ENCODE data around the gene KLHL29.

KLHL29 gene

DNA sequence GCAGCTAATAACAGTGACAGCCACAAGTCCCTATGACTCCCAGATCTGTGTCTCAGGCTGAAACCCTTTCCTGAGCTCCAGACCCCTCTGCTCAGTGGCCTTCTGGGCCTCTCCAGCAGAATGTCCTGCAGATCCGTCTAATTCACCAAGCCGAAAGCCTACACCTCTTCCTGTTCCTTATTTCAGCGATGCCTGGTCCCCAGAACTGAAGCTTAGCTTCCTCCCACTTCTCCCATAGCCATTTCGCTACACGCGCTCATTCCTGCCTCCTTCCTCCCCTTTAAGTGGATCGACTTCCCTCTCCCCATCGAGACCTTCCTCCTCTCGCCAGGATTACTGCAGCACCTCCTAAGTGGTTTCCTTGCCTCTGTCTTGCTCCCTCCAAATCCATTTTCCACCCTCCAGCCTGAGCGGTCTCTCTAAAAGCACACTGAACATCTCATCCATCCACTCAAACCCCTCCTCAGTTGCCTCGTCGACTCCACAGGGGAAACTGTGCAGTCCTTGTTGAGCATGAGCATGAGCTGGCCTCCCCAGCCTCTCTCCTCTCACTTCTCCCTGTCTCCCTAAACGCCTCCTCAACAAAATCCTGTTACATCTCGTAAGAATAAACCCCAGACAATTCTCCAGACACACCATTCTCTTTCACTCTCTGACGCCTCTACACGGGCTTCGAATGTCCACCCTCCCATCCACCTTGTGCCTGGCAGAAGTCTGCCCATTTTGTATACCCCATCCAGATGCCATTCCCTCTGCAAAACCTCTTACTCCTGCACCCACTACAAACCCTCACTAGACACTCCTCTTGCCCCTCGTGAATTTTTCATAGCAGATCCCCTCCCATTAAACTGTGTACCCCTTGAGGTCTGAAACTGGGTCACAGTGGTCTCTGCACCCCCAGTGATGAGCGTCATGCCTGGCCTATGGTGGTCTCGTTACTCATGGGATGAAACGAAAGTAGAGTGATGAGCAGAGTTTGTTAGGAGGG, 309.4 kb downstream of the KLHL29 start:
- no peak overlapping the region for H3K4me2 ChIP-seq (ENCODE audit: low read depth, low read length)
- no peaks in the 10 kb centered on the region for H3K36me3 ChIP-seq (replicated peaks; ENCODE audit: insufficient read depth, low read length)
- H3K27ac ChIP-seq (ENCODE audit: low read length) = no peak overlapping the region
- no peak overlapping the region for H3K4me3 ChIP-seq (ENCODE audit: low read length)
- no peak overlapping the region for H3K9ac ChIP-seq (ENCODE audit: low read length)
- no peaks in the 10 kb centered on the region for H4K20me1 ChIP-seq (ENCODE audit: insufficient read depth, low read length)
- H3K9me2 ChIP-seq (replicated peaks; ENCODE audit: insufficient read depth, low read length) = no peaks in the 10 kb centered on the region
- no peaks in the 10 kb centered on the region for H3K27me3 ChIP-seq (replicated peaks; ENCODE audit: insufficient read depth, low read length)
- TF ChIP-seq EZH2 (optimal IDR thresholded peaks at IDR 0.05; ENCODE audit: low read depth, low read length) (no peak), EZH2phosphoT487 (IDR thresholded peaks at IDR 0.05; ENCODE audit: low read length) (no peak), CTCF (IDR thresholded peaks at IDR 0.05; ENCODE audit: low read length) (no peak)
- H3K79me2 ChIP-seq (ENCODE audit: low read length) = no peaks in the 10 kb centered on the region
- no peak for DNase-seq
- H3K9me3 ChIP-seq (replicated peaks; ENCODE audit: insufficient read depth, low read length) = no peaks in the 10 kb centered on the region
- H3F3A ChIP-seq (ENCODE audit: insufficient read depth, low read length) = no peaks in the 10 kb centered on the region
- no peak overlapping the region for H2AFZ ChIP-seq (ENCODE audit: low read length)
- no peaks in the 10 kb centered on the region for H3K4me1 ChIP-seq (ENCODE audit: low read length)

GRCh38 chr2:23695214-23695889, 310.4 kb downstream of the KLHL29 start:
- Histone ChIP-seq H3K4me3 (ENCODE audit: low read length) (no peak overlapping the region), H2AFZ (ENCODE audit: low read length) (no peak overlapping the region), H3K36me3 (replicated peaks; ENCODE audit: insufficient read depth, low read length) (no peaks in the 10 kb centered on the region), H3K79me2 (ENCODE audit: low read length) (no peaks in the 10 kb centered on the region), H3K4me1 (ENCODE audit: low read length) (no peaks in the 10 kb centered on the region), H3F3A (ENCODE audit: insufficient read depth, low read length) (no peaks in the 10 kb centered on the region), H3K9me2 (replicated peaks; ENCODE audit: insufficient read depth, low read length) (no peaks in the 10 kb centered on the region), H3K9me3 (replicated peaks; ENCODE audit: insufficient read depth, low read length) (no peaks in the 10 kb centered on the region), H3K27ac (ENCODE audit: low read length) (no peak overlapping the region), H3K4me2 (ENCODE audit: low read depth, low read length) (no peak overlapping the region), H3K27me3 (replicated peaks; ENCODE audit: insufficient read depth, low read length) (no peaks in the 10 kb centered on the region), H3K9ac (ENCODE audit: low read length) (no peak overlapping the region), H4K20me1 (ENCODE audit: insufficient read depth, low read length) (no peaks in the 10 kb centered on the region)
- no peak for DNase-seq
- TF ChIP-seq EZH2phosphoT487 (IDR thresholded peaks at IDR 0.05; ENCODE audit: low read length) = no peak
- TF ChIP-seq CTCF (IDR thresholded peaks at IDR 0.05; ENCODE audit: low read length) = no peak
- TF ChIP-seq EZH2 (optimal IDR thresholded peaks at IDR 0.05; ENCODE audit: low read depth, low read length) = no peak

GRCh38 chr2:23695890-23696751, 311.1 kb downstream of the KLHL29 start:
- no peaks in the 10 kb centered on the region for H3K4me1 ChIP-seq (ENCODE audit: low read length)
- no peak overlapping the region for H3K9ac ChIP-seq (ENCODE audit: low read length)
- TF ChIP-seq EZH2 (optimal IDR thresholded peaks at IDR 0.05; ENCODE audit: low read depth, low read length) (no peak), CTCF (IDR thresholded peaks at IDR 0.05; ENCODE audit: low read length) (no peak), EZH2phosphoT487 (IDR thresholded peaks at IDR 0.05; ENCODE audit: low read length) (no peak)
- no peaks in the 10 kb centered on the region for H3K27me3 ChIP-seq (replicated peaks; ENCODE audit: insufficient read depth, low read length)
- H4K20me1 ChIP-seq (ENCODE audit: insufficient read depth, low read length) = no peaks in the 10 kb centered on the region
- H3K4me2 ChIP-seq (ENCODE audit: low read depth, low read length) = no peak overlapping the region
- no peaks in the 10 kb centered on the region for H3K36me3 ChIP-seq (replicated peaks; ENCODE audit: insufficient read depth, low read length)
- H3F3A ChIP-seq (ENCODE audit: insufficient read depth, low read length) = no peaks in the 10 kb centered on the region
- DNase-seq = no peak
- H2AFZ ChIP-seq (ENCODE audit: low read length) = no peak overlapping the region
- no peaks in the 10 kb centered on the region for H3K9me3 ChIP-seq (replicated peaks; ENCODE audit: insufficient read depth, low read length)
- no peak overlapping the region for H3K4me3 ChIP-seq (ENCODE audit: low read length)
- no peaks in the 10 kb centered on the region for H3K9me2 ChIP-seq (replicated peaks; ENCODE audit: insufficient read depth, low read length)
- H3K79me2 ChIP-seq (ENCODE audit: low read length) = no peaks in the 10 kb centered on the region
- no peak overlapping the region for H3K27ac ChIP-seq (ENCODE audit: low read length)
